ENCODE data around the gene SASH1.
"Not testable (repeated sequence)": the region's sequence is repeated elsewhere in the genome, so short reads cannot be mapped to it uniquely, and the experiment has no call there.

Gene SASH1

GRCh38 chr6:148367411-148368024 is 24.9 kb downstream of the SASH1 start:
- no peak for DNase-seq (ENCODE audit: low spot score)

GRCh38 chr6:148370176-148370575 is 27.5 kb downstream of the SASH1 start:
- DNase-seq (ENCODE audit: low spot score): no peak

- DNase-seq (ENCODE audit: low spot score): no peak
Observed at GRCh38 chr6:148374040-148374774, 31.6 kb downstream of the SASH1 start.

- no peak for DNase-seq (ENCODE audit: low spot score)
Observed at GRCh38 chr6:148375401-148375800, 32.8 kb downstream of the SASH1 start.

DNA sequence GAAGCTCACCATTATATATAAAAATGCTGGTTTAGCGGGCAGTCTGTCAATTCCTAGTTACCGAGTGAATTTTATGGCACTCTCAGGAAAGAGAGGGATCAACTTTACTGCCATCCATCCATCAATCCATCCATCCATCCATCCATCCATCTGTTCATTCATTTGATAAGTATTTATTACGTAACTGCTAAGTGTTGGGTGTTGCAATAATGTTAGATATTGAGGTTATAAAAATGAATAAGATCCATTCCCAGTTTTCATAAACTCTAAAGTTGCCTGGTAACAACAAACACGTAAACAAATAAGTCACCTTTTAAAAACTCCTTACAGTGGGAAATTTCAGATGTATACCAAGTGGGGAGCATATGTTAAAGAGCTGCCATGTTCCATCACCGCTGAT is 36.8 kb downstream of the SASH1 start:
- DNase-seq (ENCODE audit: low spot score): no peak

GRCh38 chr6:148379966-148380713 is 37.5 kb downstream of the SASH1 start:
- DNase-seq (ENCODE audit: low spot score): no peak

- DNase-seq (ENCODE audit: low spot score): not testable (repeated sequence)
Observed at GRCh38 chr6:148382051-148382450, 39.4 kb downstream of the SASH1 start.

- no peak for DNase-seq (ENCODE audit: low spot score)
Observed at GRCh38 chr6:148382861-148383260, 40.2 kb downstream of the SASH1 start.

GRCh38 chr6:148383658-148384368 is 41.2 kb downstream of the SASH1 start:
- DNase-seq (ENCODE audit: low spot score): no peak

- DNase-seq (ENCODE audit: low spot score): no peak
Observed at GRCh38 chr6:148385379-148385778, 42.7 kb downstream of the SASH1 start.

DNA sequence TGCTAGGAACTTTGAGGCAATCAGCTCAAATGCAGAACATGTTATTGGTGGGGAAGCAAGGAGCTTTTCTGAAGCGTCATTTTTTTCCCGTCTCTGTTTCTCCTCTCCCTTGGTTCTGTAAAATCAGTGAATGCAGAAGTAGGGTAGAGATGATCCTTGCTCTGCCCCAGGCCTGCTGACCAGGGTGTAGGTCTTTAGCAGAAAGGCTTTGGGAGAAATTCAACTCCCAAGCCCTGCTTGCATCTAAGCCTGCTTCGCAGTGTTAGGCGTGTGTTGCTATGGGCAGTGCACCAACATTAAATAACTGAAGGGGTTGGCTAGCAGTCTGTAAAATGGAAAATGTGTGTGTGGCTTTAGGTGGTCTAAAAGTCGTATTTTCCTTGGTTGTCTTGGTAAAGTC is 45.9 kb downstream of the SASH1 start:
- DNase-seq (ENCODE audit: low spot score): no peak

DNA sequence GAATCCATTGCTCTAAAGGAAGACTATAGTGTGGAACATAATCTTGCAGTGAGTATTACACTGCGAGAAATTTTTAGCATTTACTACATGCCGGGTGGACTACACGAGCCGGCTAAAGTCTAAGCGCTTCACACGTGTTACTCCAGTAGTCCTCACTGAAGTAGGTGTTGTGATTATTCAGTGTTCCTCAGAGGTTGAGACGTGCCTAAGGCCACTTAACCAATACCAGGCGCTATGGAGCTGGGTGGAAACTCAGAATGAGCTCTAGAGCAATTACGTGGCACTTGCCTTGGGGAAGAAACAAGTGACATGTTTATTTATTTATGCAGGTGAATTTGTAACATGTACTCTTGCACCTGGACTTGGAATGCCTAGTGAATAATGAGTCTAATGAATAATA is 46.4 kb downstream of the SASH1 start:
- DNase-seq (ENCODE audit: low spot score): no peak

DNA sequence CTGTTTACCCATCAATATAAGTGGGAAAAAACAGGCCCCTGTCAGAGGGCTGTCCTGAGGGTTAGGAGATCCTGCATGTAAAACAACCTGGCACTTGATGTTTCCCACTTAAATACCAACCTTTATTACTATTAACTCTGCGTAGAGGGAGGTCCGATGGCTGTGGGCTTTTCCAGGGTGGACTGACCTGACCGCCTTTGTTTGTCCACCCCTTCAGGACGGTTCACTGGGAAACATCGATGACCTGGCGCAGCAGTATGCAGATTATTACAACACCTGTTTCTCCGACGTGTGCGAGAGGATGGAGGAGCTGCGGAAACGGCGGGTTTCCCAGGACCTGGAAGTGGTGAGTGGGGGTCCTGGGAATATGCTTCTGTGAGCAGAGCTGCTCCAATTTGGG is 47.3 kb downstream of the SASH1 start:
- no peak for DNase-seq (ENCODE audit: low spot score)

GRCh38 chr6:148392127-148392526 is 49.5 kb downstream of the SASH1 start:
- DNase-seq (ENCODE audit: low spot score): not testable (repeated sequence)

- no peak for DNase-seq (ENCODE audit: low spot score)
Observed at GRCh38 chr6:148392671-148393070, 50.0 kb downstream of the SASH1 start.

DNA sequence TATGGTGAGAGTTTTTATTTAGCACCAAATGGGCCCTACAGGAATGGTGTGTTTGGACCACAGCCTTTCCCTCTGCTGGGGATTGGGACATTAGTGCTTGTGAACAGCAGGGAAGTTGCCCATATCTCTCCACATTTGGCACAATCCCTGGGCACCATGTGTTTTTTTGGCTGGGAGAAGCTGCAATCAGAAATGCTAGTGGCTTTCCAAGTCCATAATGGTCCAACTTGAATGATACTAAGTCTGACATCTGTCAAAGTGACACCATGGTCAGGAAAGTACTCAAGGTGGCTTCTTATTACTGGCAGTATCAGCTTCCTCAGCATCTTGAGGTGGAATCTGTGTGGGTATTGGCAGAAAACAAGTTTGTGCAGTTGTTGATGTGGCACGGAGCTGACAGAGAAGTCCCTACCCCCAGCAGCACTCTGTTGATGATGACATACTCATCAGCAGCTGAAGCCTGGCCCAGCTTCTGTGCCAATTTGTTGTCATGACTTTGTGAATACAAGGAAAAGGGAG is 53.0 kb downstream of the SASH1 start:
- no peak for DNase-seq (ENCODE audit: low spot score)

DNA sequence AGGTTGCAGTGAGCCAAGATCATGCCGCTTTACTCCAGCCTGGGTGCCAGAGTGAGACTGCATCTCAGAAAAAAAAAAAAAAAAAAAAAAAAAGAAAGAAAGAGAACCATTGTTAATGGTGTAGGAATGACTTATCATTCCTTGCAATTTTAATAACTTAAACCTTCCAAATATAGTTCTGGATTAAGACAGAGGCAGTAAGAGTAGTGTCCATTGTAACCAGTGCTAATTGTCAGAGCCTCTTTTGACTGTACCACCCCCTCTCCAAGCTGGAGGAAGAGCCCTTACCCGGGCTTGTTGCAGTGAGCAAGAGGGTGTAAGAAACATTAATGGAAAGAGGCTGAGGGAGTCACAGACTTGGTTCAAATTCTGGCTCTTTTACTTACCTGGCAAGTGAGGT is 53.8 kb downstream of the SASH1 start:
- DNase-seq (ENCODE audit: low spot score): no peak

DNA sequence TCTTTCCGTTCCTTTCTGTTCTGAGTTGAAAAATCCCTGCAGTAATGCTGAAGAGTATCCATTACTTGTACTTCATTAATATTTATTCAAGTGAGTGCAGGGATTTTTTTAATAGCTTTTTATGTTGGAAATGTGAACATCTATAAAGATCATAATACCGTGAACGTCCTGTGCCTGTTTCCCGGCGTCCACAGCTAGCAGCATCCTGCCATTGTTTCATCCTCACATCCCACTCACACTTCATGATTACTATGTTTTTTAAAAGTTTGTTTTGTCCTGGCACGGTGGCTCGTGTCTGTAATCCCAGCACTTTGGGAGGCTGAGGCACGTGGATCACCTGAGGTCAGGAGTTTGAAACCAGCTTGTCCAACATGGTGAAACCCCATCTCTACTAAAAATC is 54.3 kb downstream of the SASH1 start:
- no peak for DNase-seq (ENCODE audit: low spot score)

DNA sequence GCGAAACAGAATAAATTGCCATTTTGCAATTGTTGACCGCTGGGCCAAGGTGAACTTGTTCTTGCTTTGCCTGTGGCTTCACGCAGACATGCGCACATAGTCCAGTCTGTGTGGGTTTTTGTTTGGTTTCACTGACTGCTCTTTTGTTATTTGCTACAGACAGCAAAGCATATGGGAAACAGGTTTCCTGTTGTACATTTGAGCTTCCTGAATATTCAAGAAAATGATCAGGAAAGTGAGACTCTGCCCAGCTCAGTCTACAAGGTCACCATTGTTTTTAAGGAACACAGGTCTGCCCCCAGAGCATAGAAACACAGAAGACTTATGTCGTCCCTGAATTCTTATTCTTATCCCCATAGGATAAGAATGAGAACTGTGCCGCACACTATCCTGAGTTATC is 55.6 kb downstream of the SASH1 start:
- DNase-seq (ENCODE audit: low spot score): no peak

GRCh38 chr6:148398678-148399077 is 56.0 kb downstream of the SASH1 start:
- DNase-seq (ENCODE audit: low spot score): no peak

- no peak for DNase-seq (ENCODE audit: low spot score)
Observed at GRCh38 chr6:148401571-148401970, 58.9 kb downstream of the SASH1 start.

GRCh38 chr6:148404456-148405054 is 61.9 kb downstream of the SASH1 start:
- no peak for DNase-seq (ENCODE audit: low spot score)

Measured in LoVo (cell line).